Measurements from ENCODE around the gene SELENOW. TPM values are rescaled to one million over a fixed set of nuclear protein-coding genes. Genes with fewer than 3 reads are reported as not detected.

SELENOW gene
- polyA plus RNA-seq, 1 of the 3 experiments (the other 2 are of a cell fraction) = 335 TPM

- ChIA-PET CTCF (interaction anchor here (0.6 to 2.0 kb wide), 5 partner anchors 9 to 50 kb away, joined by 3 to 7 read pairs (median 6); partner anchors contain the start of genes EHD2 and NOP53), POLR2A (no interaction called here)
- H3K4me2 ChIP-seq = no peak overlapping the region
Observed at GRCh38 chr19:47756953-47757608, 21.4 kb upstream of the SELENOW start.

GRCh38 chr19:47757617-47758442, 20.7 kb upstream of the SELENOW start:
- no peaks in the 10 kb centered on the region for H3K79me2 ChIP-seq (ENCODE audit: insufficient read depth)
- no peak overlapping the region for H3K4me3 ChIP-seq (ENCODE audit: low read depth in 2 of 2, low read length in 1 of 2)
- no peak for DNase-seq
- peaks cover 17 to 49% of the 10 kb centered on the region in 2 experiments for H3K36me3 ChIP-seq (replicated peaks in 1 of 2; ENCODE audit: control insufficient read depth in 1 of 2, insufficient read depth in 2 of 2, low read length in 1 of 2)
- CTCF ChIA-PET = interaction anchor here (1.0 to 1.2 kb wide), 2 partner anchors 8 to 51 kb away, joined by 3 to 6 read pairs; no protein-coding TSS in a partner anchor
- H3K27me3 ChIP-seq (ENCODE audit: insufficient read depth) = no peaks in the 10 kb centered on the region
- POLR2A ChIA-PET = interaction anchor here (0.6 kb wide), 2 partner anchors 312 to 1386 kb away, joined by 3 to 7 read pairs; no protein-coding TSS in a partner anchor
- TF ChIP-seq MEF2A (IDR thresholded peaks at IDR 0.05; ENCODE audit: borderline replicate concordance, low read depth) (no peak), RAD21 (IDR thresholded peaks at IDR 0.05; ENCODE audit: low read length) (no peak), RFX5 (IDR thresholded peaks at IDR 0.05; ENCODE audit: low read length) (no peak), NFIC (IDR thresholded peaks at IDR 0.05; ENCODE audit: borderline replicate concordance) (no peak), FOXJ3 (CRISPR knock-in tag; IDR thresholded peaks at IDR 0.05) (no peak), GABPA (IDR thresholded peaks at IDR 0.05; ENCODE audit: low read depth) (no peak)
- no peak overlapping the region for H3K9ac ChIP-seq
- peaks cover 14% of the 10 kb centered on the region for H3F3A ChIP-seq (replicated peaks; ENCODE audit: insufficient read depth)
- H3K4me2 ChIP-seq = no peak overlapping the region
- WGBS (ENCODE audit: low lambda C conversion rate) = 92% methylated on average over 14 of the region's 14 CpGs
- peaks cover 3% of the 10 kb centered on the region; the same call in 1 of the 2 replicates for H4K20me1 ChIP-seq (ENCODE audit: insufficient read depth)
- no peaks in the 10 kb centered on the region for H3K4me1 ChIP-seq (ENCODE audit: control insufficient read depth in 1 of 2, insufficient read depth in 2 of 2, low read depth in 1 of 2, low read length in 1 of 2)
- H3K9me2 ChIP-seq = no peaks in the 10 kb centered on the region
- H3K9me3 ChIP-seq = no peaks in the 10 kb centered on the region
- H3K27ac ChIP-seq (ENCODE audit: low read depth in 2 of 2, low read length in 1 of 2) = no peak overlapping the region
- H2AFZ ChIP-seq (ENCODE audit: low read depth) = no peak overlapping the region

More at GRCh38 chr19:47756953-47757608, 21.4 kb upstream of the SELENOW start:
- Histone ChIP-seq H3K36me3 (replicated peaks in 1 of 2; ENCODE audit: control insufficient read depth in 1 of 2, insufficient read depth in 2 of 2, low read length in 1 of 2) (peaks cover 17 to 56% of the 10 kb centered on the region in 2 experiments), H4K20me1 (ENCODE audit: insufficient read depth) (peaks cover 3% of the 10 kb centered on the region; the same call in 1 of the 2 replicates), H3K27ac (ENCODE audit: low read depth in 2 of 2, low read length in 1 of 2) (no peak overlapping the region), H3K9me2 (no peaks in the 10 kb centered on the region), H3K4me3 (ENCODE audit: low read depth in 2 of 2, low read length in 1 of 2) (no peak overlapping the region), H3F3A (replicated peaks; ENCODE audit: insufficient read depth) (peaks cover 12% of the 10 kb centered on the region), H3K4me1 (ENCODE audit: control insufficient read depth in 1 of 2, insufficient read depth in 2 of 2, low read depth in 1 of 2, low read length in 1 of 2) (no peaks in the 10 kb centered on the region), H3K9ac (no peak overlapping the region), H2AFZ (ENCODE audit: low read depth) (no peak overlapping the region), H3K79me2 (ENCODE audit: insufficient read depth) (no peaks in the 10 kb centered on the region), H3K27me3 (ENCODE audit: insufficient read depth) (no peaks in the 10 kb centered on the region), H3K9me3 (no peaks in the 10 kb centered on the region)
- 97% methylated on average over 12 of the region's 22 CpGs for WGBS (ENCODE audit: low lambda C conversion rate)
- DNase-seq = no peak
- TF ChIP-seq, protein P1, sequence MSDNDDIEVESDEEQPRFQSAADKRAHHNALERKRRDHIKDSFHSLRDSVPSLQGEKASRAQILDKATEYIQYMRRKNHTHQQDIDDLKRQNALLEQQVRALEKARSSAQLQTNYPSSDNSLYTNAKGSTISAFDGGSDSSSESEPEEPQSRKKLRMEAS (IDR thresholded peaks at IDR 0.05; ENCODE audit: low read depth) = no peak
- TF ChIP-seq TAF1 (IDR thresholded peaks at IDR 0.05; ENCODE audit: borderline replicate concordance, low read depth, low read length) (no peak), RAD21 (IDR thresholded peaks at IDR 0.05; ENCODE audit: low read length) (no peak), FOXM1 (IDR thresholded peaks at IDR 0.05; ENCODE audit: low read depth) (no peak), TEAD4 (IDR thresholded peaks at IDR 0.05; ENCODE audit: borderline replicate concordance, insufficient read depth) (no peak), JUND (IDR thresholded peaks at IDR 0.05) (no peak), TCF12 (IDR thresholded peaks at IDR 0.05) (no peak), SMC3 (IDR thresholded peaks at IDR 0.05; ENCODE audit: low read depth, low read length) (no peak)
- TF ChIP-seq, protein P2, sequence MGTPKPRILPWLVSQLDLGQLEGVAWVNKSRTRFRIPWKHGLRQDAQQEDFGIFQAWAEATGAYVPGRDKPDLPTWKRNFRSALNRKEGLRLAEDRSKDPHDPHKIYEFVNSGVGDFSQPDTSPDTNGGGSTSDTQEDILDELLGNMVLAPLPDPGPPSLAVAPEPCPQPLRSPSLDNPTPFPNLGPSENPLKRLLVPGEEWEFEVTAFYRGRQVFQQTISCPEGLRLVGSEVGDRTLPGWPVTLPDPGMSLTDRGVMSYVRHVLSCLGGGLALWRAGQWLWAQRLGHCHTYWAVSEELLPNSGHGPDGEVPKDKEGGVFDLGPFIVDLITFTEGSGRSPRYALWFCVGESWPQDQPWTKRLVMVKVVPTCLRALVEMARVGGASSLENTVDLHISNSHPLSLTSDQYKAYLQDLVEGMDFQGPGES (IDR thresholded peaks at IDR 0.05; ENCODE audit: low read depth, low read length) = no peak
- TF ChIP-seq, protein P3, sequence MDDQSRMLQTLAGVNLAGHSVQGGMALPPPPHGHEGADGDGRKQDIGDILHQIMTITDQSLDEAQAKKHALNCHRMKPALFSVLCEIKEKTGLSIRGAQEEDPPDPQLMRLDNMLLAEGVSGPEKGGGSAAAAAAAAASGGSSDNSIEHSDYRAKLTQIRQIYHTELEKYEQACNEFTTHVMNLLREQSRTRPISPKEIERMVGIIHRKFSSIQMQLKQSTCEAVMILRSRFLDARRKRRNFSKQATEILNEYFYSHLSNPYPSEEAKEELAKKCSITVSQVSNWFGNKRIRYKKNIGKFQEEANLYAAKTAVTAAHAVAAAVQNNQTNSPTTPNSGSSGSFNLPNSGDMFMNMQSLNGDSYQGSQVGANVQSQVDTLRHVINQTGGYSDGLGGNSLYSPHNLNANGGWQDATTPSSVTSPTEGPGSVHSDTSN (IDR thresholded peaks at IDR 0.05) = no peak
